Measurements from ENCODE around the gene BCO2. TPM values are rescaled to one million over a fixed set of nuclear protein-coding genes. Genes with fewer than 3 reads are reported as not detected.

BCO2 gene, protein sequence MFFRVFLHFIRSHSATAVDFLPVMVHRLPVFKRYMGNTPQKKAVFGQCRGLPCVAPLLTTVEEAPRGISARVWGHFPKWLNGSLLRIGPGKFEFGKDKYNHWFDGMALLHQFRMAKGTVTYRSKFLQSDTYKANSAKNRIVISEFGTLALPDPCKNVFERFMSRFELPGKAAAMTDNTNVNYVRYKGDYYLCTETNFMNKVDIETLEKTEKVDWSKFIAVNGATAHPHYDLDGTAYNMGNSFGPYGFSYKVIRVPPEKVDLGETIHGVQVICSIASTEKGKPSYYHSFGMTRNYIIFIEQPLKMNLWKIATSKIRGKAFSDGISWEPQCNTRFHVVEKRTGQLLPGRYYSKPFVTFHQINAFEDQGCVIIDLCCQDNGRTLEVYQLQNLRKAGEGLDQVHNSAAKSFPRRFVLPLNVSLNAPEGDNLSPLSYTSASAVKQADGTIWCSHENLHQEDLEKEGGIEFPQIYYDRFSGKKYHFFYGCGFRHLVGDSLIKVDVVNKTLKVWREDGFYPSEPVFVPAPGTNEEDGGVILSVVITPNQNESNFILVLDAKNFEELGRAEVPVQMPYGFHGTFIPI
- total RNA-seq: 1 to 10 TPM; 2.9 to 5.8 (median 4.2) TPM

DNA sequence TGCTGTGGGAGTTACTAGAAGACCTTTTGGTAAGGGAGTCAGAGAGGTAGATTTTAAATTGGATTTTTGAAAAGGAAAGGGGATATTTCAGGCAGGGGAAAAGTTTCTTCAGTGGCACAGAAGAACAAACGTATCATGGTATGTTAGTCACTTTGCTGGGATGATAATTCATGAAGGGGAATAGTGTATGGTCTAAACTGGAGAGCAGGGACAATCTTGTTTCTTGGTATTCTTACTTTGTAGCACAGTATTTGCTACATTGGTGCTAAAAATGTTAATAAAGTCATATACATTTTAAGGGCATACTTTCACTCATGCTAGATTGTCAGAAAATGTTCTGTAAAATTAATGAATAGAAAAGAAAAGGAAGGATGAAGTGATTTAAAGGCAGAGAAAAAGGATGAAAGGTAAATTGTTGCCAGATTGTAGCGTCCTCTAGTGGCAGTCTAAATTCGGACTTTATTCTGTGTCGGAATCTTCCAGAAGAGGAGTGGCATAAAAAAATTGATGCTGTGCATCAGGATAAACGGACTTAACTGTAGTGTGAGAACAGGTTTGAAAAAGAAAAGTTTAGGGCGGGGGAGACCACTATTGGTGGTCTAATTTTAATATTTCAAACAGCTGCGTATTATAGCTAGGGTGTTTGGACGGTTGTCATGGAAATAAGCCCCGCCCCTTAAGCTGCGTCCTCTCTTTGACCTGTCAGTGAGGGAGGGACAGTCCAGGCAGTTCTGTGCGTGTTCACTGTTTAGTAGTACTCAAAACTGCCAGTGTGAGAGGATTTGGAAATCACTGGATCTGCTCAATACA lies at the start of gene BCO2:
Gene BCO2, plus strand, starts transcription at position 724 of the 810 bp plus-strand sequence. CDS start 90 bp downstream, outside the sequence.
- DNase-seq: peak; percentile 72 to 87
- peak; percentile 95 to 97 for ATAC-seq
- Histone ChIP-seq H3K27me3 (no peaks in the 10 kb centered on the region), H3K36me3 (no peaks in the 10 kb centered on the region), H3K9me3 (no peaks in the 10 kb centered on the region), H3K27ac (peak within 1 kb of the TSS; percentile 72 to 81 (median 74)), H3K4me3 (peak within 1 kb of the TSS; percentile 35 to 54 (median 45)), H3K4me1 (peaks cover 33 to 37% of the 10 kb centered on the region in 2 donors)
- intact Hi-C loops (cut with DNase I; ENCODE audit: low total_unique reads): loop anchor here (1.0 kb wide), 1 partner anchor 62 kb away; no protein-coding TSS in a partner anchor
- in situ Hi-C loops (cut with MboI; ENCODE audit: low sequenced_read_pairs in 4 of 4): loop anchor here in 3 of 4 donors (5.0 kb wide), 1 partner anchor 58 kb away; no protein-coding TSS in a partner anchor
- peak in 1 of 2 donors; percentile 21 for TF ChIP-seq POLR2A (IDR thresholded peaks at IDR 0.05)
- TF ChIP-seq, protein P1, sequence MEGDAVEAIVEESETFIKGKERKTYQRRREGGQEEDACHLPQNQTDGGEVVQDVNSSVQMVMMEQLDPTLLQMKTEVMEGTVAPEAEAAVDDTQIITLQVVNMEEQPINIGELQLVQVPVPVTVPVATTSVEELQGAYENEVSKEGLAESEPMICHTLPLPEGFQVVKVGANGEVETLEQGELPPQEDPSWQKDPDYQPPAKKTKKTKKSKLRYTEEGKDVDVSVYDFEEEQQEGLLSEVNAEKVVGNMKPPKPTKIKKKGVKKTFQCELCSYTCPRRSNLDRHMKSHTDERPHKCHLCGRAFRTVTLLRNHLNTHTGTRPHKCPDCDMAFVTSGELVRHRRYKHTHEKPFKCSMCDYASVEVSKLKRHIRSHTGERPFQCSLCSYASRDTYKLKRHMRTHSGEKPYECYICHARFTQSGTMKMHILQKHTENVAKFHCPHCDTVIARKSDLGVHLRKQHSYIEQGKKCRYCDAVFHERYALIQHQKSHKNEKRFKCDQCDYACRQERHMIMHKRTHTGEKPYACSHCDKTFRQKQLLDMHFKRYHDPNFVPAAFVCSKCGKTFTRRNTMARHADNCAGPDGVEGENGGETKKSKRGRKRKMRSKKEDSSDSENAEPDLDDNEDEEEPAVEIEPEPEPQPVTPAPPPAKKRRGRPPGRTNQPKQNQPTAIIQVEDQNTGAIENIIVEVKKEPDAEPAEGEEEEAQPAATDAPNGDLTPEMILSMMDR (IDR thresholded peaks at IDR 0.05 in 4 of 5, conservative IDR thresholded peaks at IDR 0.05 in 1 of 5): peak; percentile 81 to 96 (median 84)

DNA sequence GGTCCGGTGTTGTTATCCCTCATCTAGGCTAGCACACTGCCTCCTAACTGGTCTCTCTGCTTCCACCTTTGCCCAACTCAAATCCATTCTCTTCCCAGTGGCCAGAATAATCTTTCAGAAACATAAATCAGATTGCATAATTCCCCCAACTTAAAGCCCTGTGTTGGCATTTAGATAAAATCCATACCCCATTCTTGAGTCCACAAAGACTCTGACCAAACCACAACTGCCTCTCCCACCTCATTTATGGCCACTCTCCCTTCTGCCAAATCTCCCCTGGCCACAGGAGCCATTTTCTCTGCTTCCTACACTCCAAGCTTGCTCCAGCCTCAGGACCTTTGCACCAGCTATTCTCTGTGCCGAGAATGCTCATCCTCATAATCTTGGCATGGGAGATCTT lies 48.3 kb upstream of the BCO2 start:
- no peaks in the 10 kb centered on the region for H3K9me3 ChIP-seq
- no peak for DNase-seq
- no peak for ATAC-seq
- TF ChIP-seq, protein P1 (IDR thresholded peaks at IDR 0.05 in 4 of 5, conservative IDR thresholded peaks at IDR 0.05 in 1 of 5): no peak
- no peak for TF ChIP-seq POLR2A (IDR thresholded peaks at IDR 0.05)
- intact Hi-C loops (cut with DNase I; ENCODE audit: low total_unique reads): no loop called here
- H3K27ac ChIP-seq: no peak overlapping the region
- H3K27me3 ChIP-seq: no peaks in the 10 kb centered on the region
- no peaks in the 10 kb centered on the region for H3K36me3 ChIP-seq
- in situ Hi-C loops (cut with MboI; ENCODE audit: low sequenced_read_pairs in 4 of 4): no loop called here
- H3K4me3 ChIP-seq: no peak overlapping the region
- H3K4me1 ChIP-seq: peaks cover 0 to 16% of the 10 kb centered on the region in 2 donors

DNA sequence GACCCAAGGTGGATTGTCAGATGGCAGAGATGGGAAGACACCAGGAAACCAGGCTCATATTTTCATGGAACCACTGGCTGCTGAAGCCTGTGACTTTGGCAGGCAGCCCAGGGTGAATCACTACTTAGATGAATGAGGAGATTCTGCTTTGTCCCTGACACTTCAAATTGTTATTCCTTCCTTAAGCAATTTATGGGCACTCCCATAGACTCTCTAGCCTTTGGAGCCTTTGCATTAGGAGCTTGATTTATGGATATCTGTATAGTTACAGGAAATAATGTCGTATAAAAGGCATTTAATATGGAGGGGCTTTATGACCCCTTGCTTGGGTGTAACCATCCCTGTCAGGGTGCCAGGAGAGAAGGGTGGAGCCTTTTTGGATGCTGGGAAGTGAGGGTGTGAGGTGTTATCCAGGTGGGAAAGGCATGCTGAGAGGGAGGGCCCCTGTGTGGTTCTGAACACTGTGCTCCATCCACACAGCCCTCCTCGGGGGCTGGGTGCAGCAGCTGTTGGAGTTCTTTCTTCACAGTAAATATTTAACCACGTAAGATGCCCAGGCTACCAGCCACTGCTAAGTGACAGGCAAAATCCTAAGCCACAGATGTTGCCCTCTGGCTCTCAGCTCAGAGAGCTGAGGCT lies 46.7 kb upstream of the BCO2 start:
- intact Hi-C loops (cut with DNase I; ENCODE audit: low total_unique reads) (no loop called here), in situ Hi-C loops (cut with MboI; ENCODE audit: low sequenced_read_pairs in 4 of 4) (no loop called here)
- ATAC-seq (peak; percentile 67 to 75), DNase-seq (peak; percentile 43 to 61)
- Histone ChIP-seq H3K4me3 (no peak overlapping the region), H3K36me3 (no peaks in the 10 kb centered on the region), H3K9me3 (no peaks in the 10 kb centered on the region), H3K4me1 (peaks cover 0 to 22% of the 10 kb centered on the region in 2 donors), H3K27me3 (no peaks in the 10 kb centered on the region), H3K27ac (no peak overlapping the region)
- TF ChIP-seq, protein P1 (IDR thresholded peaks at IDR 0.05 in 4 of 5, conservative IDR thresholded peaks at IDR 0.05 in 1 of 5): no peak
- no peak for TF ChIP-seq POLR2A (IDR thresholded peaks at IDR 0.05)

DNA sequence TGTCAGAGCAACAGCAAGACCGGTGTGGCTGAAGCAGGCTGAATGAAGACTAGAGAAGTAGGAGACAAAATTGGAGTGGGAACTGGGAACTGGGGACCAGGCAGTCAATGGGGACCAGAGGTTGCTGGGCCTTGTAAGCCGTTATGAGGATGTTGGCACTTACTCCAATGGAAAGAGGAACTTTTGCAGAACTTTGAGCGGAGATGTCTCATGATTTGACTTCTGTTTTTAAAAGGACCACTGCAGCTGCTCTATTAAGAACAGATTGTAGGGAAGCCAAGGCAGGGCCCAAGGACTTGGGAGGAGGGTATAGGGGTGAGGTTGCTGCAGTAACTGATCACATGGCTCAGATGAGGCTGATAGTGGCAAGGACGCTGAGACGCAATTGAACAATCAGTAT lies 45.7 kb upstream of the BCO2 start:
- Histone ChIP-seq H3K9me3 (no peaks in the 10 kb centered on the region), H3K27me3 (no peaks in the 10 kb centered on the region), H3K4me3 (no peak overlapping the region), H3K27ac (no peak overlapping the region), H3K36me3 (no peaks in the 10 kb centered on the region), H3K4me1 (peaks cover 0 to 22% of the 10 kb centered on the region in 2 donors)
- in situ Hi-C loops (cut with MboI; ENCODE audit: low sequenced_read_pairs in 4 of 4): no loop called here
- DNase-seq: peak; percentile 6 to 20
- intact Hi-C loops (cut with DNase I; ENCODE audit: low total_unique reads): loop anchor here (5.0 kb wide), 1 partner anchor 333 kb away; no protein-coding TSS in a partner anchor
- ATAC-seq: no peak
- TF ChIP-seq, protein P1 (IDR thresholded peaks at IDR 0.05 in 4 of 5, conservative IDR thresholded peaks at IDR 0.05 in 1 of 5): no peak
- TF ChIP-seq POLR2A (IDR thresholded peaks at IDR 0.05): no peak
